ENCODE measurements around the gene POLRMT.

Gene POLRMT

GRCh38 chr19:633068-633785 lies at the start of gene POLRMT:
TSS of gene POLRMT (minus strand) at chr19:633537. CDS start at chr19:633512, 25 bp downstream.
- no peaks in the 10 kb centered on the region for H3K27me3 ChIP-seq
- no peak for TF ChIP-seq Cebpa-rat (IDR thresholded peaks at IDR 0.05)
- H3K4me2 ChIP-seq, result peak within 1 kb of the TSS; percentile 94
- H3K9me3 ChIP-seq, result no peaks in the 10 kb centered on the region
- H3K9ac ChIP-seq, result peak within 1 kb of the TSS; percentile 82
- H3K4me1 ChIP-seq, result peaks cover 82% of the 10 kb centered on the region
- H3K27ac ChIP-seq, result peak within 1 kb of the TSS; percentile 84
- peak within 1 kb of the TSS; percentile 86 for H3K4me3 ChIP-seq
- peaks cover 43% of the 10 kb centered on the region for H4K20me1 ChIP-seq
- H3K36me3 ChIP-seq, result peaks cover 40% of the 10 kb centered on the region

- Histone ChIP-seq H3K9ac (no peak overlapping the region), H3K27ac (no peak overlapping the region; the same call in 1 of the 2 replicates), H3K9me3 (no peaks in the 10 kb centered on the region), H3K4me3 (no peak overlapping the region), H3K36me3 (no peaks in the 10 kb centered on the region), H3K4me2 (no peak overlapping the region), H3K27me3 (peaks cover 16% of the 10 kb centered on the region), H3K4me1 (peaks cover 35% of the 10 kb centered on the region), H4K20me1 (peaks cover 19% of the 10 kb centered on the region)
- no peak for TF ChIP-seq Cebpa-rat (IDR thresholded peaks at IDR 0.05)
These were observed 49.5 kb upstream of the POLRMT start for GRCh38 chr19:682678-683320.

DNA sequence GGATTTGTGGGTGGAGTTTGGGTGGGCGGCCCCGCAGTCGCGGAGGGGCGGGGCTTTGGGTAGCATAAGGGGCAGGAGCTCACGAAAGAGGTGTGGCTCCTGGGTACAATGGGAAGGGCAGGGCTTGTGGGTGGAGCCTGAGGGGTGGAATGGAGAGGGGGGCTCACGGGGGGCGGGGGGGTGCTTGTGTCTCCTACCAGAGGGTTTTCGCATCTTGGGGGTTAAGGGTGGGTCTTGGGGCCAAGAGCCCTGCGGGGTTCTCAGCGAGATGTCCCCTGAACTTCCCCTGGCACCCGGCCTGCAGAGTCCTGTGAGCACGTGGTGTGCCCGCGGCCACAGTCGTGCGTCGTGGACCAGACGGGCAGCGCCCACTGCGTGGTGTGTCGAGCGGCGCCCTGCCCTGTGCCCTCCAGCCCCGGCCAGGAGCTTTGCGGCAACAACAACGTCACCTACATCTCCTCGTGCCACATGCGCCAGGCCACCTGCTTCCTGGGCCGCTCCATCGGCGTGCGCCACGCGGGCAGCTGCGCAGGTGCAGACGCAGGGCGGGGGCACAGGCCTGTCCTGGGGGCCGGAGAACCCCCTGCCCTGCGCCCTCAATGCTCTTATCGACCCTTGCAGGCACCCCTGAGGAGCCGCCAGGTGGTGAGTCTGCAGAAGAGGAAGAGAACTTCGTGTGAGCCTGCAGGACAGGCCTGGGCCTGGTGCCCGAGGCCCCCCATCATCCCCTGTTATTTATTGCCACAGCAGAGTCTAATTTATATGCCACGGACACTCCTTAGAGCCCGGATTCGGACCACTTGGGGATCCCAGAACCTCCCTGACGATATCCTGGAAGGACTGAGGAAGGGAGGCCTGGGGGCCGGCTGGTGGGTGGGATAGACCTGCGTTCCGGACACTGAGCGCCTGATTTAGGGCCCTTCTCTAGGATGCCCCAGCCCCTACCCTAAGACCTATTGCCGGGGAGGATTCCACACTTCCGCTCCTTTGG lies 48.0 kb upstream of the POLRMT start:
- no peaks in the 10 kb centered on the region for H3K36me3 ChIP-seq
- H3K27me3 ChIP-seq, result peaks cover 30% of the 10 kb centered on the region
- H4K20me1 ChIP-seq, result peaks cover 22% of the 10 kb centered on the region
- H3K9me3 ChIP-seq, result no peaks in the 10 kb centered on the region
- no peak for TF ChIP-seq Cebpa-rat (IDR thresholded peaks at IDR 0.05)
- peak overlapping the region; percentile 66; the same call in 1 of the 2 replicates for H3K9ac ChIP-seq
- peaks cover 42% of the 10 kb centered on the region for H3K4me1 ChIP-seq
- peak overlapping the region; percentile 76 for H3K4me2 ChIP-seq
- H3K4me3 ChIP-seq, result peak overlapping the region; percentile 64
- H3K27ac ChIP-seq, result peak overlapping the region; percentile 72

DNA sequence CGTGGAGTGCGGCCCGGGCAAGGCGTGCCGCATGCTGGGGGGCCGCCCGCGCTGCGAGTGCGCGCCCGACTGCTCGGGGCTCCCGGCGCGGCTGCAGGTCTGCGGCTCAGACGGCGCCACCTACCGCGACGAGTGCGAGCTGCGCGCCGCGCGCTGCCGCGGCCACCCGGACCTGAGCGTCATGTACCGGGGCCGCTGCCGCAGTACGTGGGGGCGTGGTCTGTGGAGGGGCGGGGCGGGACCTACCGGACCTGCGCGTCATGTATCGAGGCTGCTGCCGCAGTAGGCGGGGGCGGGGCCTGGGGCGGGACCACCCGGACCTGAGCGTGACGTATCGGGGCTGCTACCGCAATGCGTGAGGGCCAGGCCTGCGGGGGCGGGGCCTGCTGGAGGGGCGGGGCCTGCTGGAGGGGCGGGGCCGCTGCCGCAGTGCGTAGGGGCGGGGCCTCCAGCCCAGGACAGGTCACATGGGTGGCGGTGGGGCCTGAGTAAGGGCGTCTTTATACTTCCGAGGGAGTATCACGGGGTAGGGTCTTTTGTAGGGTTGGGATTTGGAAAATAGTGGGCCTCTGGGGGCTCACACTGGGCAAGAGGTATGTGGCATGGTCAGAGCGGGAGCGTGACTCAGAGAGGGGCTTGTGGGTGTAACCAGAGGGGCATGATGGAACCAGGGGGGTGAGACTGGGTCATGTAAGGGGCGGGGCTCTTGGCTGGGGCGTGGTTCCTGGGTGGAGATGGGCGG lies 47.1 kb upstream of the POLRMT start:
- peak overlapping the region; percentile 97 for H3K4me2 ChIP-seq
- peak overlapping the region; percentile 90 for H3K9ac ChIP-seq
- no peak for TF ChIP-seq Cebpa-rat (IDR thresholded peaks at IDR 0.05)
- no peaks in the 10 kb centered on the region for H3K36me3 ChIP-seq
- H3K27ac ChIP-seq, result peak overlapping the region; percentile 95
- peaks cover 27% of the 10 kb centered on the region for H4K20me1 ChIP-seq
- H3K4me1 ChIP-seq, result peaks cover 38% of the 10 kb centered on the region
- no peaks in the 10 kb centered on the region for H3K9me3 ChIP-seq
- H3K4me3 ChIP-seq, result peak overlapping the region; percentile 86
- H3K27me3 ChIP-seq, result peaks cover 39% of the 10 kb centered on the region

- H3K9ac ChIP-seq, result peak overlapping the region; percentile 90
- H3K4me1 ChIP-seq, result peaks cover 33% of the 10 kb centered on the region
- TF ChIP-seq Cebpa-rat (IDR thresholded peaks at IDR 0.05), result no peak
- peak overlapping the region; percentile 86 for H3K4me3 ChIP-seq
- H4K20me1 ChIP-seq, result peaks cover 34% of the 10 kb centered on the region
- H3K27ac ChIP-seq, result peak overlapping the region; percentile 95
- no peaks in the 10 kb centered on the region for H3K9me3 ChIP-seq
- H3K4me2 ChIP-seq, result peak overlapping the region; percentile 97
- peaks cover 47% of the 10 kb centered on the region for H3K27me3 ChIP-seq
- no peaks in the 10 kb centered on the region for H3K36me3 ChIP-seq
These were observed 46.3 kb upstream of the POLRMT start for GRCh38 chr19:679418-680286.

DNA sequence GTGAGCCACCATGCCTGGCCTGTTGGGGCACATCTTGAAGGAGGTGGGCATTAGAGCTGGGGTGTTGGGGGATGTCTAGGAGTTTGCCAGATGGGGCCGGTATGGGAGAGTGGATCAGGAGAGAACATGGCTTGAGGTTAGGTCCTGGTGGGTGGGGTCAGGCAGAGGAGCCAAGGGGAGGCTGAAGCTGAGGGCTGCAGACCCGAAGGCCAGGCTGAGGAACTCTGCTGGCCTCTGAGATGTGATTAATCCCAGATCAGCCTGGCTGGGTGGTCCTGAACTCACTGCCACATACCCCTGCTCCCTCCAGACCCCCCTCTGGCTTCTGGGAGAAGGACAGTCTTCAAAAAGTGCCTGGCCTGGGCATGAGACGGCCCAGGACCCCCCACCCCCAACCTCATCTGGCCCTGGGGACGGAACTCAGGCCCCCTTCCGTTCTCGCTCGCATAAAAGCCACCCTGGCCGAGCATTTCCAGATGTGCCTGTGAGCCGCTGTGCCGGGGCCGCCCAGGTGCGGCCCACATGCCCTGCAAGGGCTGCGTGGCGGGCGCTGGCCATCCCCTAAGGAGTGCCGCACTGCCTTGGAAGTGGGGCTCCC lies 45.6 kb upstream of the POLRMT start:
- H3K27me3 ChIP-seq, result peaks cover 55% of the 10 kb centered on the region

DNA sequence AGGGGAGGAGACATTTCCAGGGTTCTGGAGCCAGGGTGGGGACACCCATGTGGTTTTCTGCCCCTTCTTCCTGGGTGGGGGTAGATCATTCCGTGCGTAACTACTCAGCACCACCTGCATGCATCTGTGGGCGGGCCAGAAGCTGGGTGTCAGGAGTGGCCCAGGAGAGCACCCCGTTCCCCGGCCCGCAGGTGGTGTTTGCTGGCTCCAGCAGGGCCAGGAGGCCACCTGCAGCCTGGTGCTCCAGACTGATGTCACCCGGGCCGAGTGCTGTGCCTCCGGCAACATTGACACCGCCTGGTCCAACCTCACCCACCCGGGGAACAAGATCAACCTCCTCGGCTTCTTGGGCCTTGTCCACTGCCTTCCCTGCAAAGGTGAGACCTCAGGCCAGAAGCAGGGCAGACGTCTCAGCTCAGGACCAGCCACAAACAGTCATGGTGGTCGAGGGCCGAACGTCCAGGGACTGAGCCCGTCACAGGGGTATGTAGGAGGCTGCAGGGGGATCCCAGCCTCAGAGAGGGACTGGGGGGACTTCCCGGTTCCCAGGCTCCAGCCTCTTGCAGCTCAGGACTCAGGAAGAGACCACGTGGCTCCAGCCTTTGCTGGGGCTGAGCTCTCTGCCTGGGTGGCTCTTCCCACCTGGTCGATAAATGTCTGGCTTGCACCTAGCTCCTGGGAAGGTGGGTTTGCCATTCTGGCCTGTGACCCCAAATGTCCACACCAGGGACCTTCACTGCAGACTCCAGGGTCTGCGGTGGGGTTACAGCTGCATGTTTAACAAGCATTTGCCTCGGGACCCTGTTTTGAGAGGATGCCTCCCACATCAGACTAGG lies 44.5 kb upstream of the POLRMT start:
- Histone ChIP-seq H3K9ac (no peak overlapping the region), H3K36me3 (no peaks in the 10 kb centered on the region), H3K4me1 (peaks cover 33% of the 10 kb centered on the region), H3K4me3 (no peak overlapping the region), H3K27ac (no peak overlapping the region), H3K4me2 (peak overlapping the region; percentile 44), H4K20me1 (peaks cover 34% of the 10 kb centered on the region), H3K27me3 (peaks cover 56% of the 10 kb centered on the region), H3K9me3 (no peaks in the 10 kb centered on the region)
- TF ChIP-seq Cebpa-rat (IDR thresholded peaks at IDR 0.05), result no peak

More for the DNA sequence above, 45.6 kb upstream of the POLRMT start:
- Histone ChIP-seq H3K4me1 (peaks cover 33% of the 10 kb centered on the region), H3K4me3 (peak overlapping the region; percentile 86), H4K20me1 (peaks cover 34% of the 10 kb centered on the region), H3K9ac (peak overlapping the region; percentile 90), H3K36me3 (no peaks in the 10 kb centered on the region), H3K4me2 (peak overlapping the region; percentile 97), H3K27ac (no peak overlapping the region), H3K9me3 (no peaks in the 10 kb centered on the region)
- TF ChIP-seq Cebpa-rat (IDR thresholded peaks at IDR 0.05), result no peak
